Measurements from ENCODE around the gene CAMTA1. TPM values are rescaled to one million over a fixed set of nuclear protein-coding genes. Genes with fewer than 3 reads are reported as not detected.

The CAMTA1 gene
- total and polyA plus RNA-seq, 9 of the 15 experiments (the other 6 are each of a cell fraction or from before 2014, with no cell fraction given) = 43.9 to 161 (median 65.9) TPM

DNA sequence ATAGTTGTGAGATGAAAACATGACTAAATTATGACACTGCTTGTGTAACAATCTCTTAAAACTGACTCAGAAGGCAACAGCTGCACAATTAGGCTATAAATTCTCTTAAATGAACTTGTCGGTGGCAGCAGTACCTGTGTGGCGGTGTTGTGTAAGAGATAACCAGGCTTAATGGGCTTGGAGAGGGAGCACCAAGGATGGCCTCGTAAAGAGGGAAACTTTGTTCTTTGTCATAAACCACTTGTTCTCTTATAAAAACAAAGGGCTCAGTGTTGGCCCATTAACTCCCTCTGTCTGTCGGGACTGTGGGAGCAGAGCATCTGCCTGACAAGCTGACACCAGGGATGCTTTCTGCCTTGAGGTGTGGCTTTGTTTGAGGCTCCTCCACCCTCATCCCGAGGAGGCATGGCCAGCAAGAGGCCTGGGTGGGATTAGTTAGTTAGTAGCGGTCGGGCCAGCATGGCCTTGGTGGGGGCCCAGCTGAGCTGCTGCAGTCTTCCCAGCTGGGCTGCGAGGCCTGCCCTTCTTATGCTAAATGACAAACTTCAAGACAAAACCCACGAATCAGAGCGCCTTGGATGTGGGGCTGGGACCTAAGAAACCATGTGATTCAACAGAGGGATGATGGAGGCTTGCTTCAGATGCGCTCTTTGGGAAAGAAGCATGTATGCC is 171.4 kb downstream of the CAMTA1 start (continued):
- TF ChIP-seq U2AF1 (optimal IDR thresholded peaks at IDR 0.05; ENCODE audit: low read depth, low read length) (no peak), MEIS2 (IDR thresholded peaks at IDR 0.05; ENCODE audit: partially characterized antibody) (peak; percentile 70), C11orf30 (IDR thresholded peaks at IDR 0.05; ENCODE audit: low read depth) (no peak), TEAD1 (CRISPR knock-in tag; IDR thresholded peaks at IDR 0.05) (no peak), POLR2AphosphoS5 (IDR thresholded peaks at IDR 0.05; ENCODE audit: control insufficient read depth, insufficient read depth, low read depth, low read length) (no peak), ZNF23 (CRISPR knock-in tag; IDR thresholded peaks at IDR 0.05) (no peak)
- TF ChIP-seq, protein P1, sequence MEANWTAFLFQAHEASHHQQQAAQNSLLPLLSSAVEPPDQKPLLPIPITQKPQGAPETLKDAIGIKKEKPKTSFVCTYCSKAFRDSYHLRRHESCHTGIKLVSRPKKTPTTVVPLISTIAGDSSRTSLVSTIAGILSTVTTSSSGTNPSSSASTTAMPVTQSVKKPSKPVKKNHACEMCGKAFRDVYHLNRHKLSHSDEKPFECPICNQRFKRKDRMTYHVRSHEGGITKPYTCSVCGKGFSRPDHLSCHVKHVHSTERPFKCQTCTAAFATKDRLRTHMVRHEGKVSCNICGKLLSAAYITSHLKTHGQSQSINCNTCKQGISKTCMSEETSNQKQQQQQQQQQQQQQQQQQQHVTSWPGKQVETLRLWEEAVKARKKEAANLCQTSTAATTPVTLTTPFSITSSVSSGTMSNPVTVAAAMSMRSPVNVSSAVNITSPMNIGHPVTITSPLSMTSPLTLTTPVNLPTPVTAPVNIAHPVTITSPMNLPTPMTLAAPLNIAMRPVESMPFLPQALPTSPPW (CRISPR knock-in tag; IDR thresholded peaks at IDR 0.05) = no peak

GRCh38 chr1:6957341-6957740 is 172.1 kb downstream of the CAMTA1 start:
- Histone ChIP-seq H3K79me2 (ENCODE audit: control insufficient read depth, insufficient read depth, low read length) (no peaks in the 10 kb centered on the region), H3K9me3 (replicated peaks; ENCODE audit: control insufficient read depth, insufficient read depth, low read depth, low read length) (no peaks in the 10 kb centered on the region), H3K9me1 (ENCODE audit: control insufficient read depth, insufficient read depth, low read length) (no peaks in the 10 kb centered on the region), H3K9ac (ENCODE audit: insufficient read depth in 1 of 2, low read depth in 2 of 2, low read length in 2 of 2) (no peak overlapping the region), H4K20me1 (replicated peaks; ENCODE audit: control insufficient read depth, insufficient read depth, low read length) (peaks cover 12% of the 10 kb centered on the region), H3K36me3 (ENCODE audit: control insufficient read depth, insufficient read depth, low read length) (no peaks in the 10 kb centered on the region), H2AFZ (ENCODE audit: low read depth, low read length) (no peak overlapping the region), H3K4me3 (no peak overlapping the region), H3K27me3 (ENCODE audit: control insufficient read depth in 2 of 2, insufficient read depth in 2 of 2, low read length in 2 of 2) (peaks cover 43 to 81% of the 10 kb centered on the region in 2 experiments), H3K4me1 (replicated peaks in 1 of 2; ENCODE audit: control insufficient read depth in 2 of 2, insufficient read depth in 2 of 2, low read length in 2 of 2) (peaks cover 0 to 12% of the 10 kb centered on the region in 2 experiments; a peak in 4 of 5 replicates), H3K27ac (ENCODE audit: extremely low read depth, low read depth, low read length) (no peak overlapping the region), H3K4me2 (ENCODE audit: insufficient read depth, low read length) (no peak overlapping the region)
- in situ Hi-C loops (cut with MboI) (no loop called here), intact Hi-C loops (cut with micrococcal nuclease) (no loop called here)
- ATAC-seq = no peak
- ChIA-PET CTCF (ENCODE audit: low intra/inter-chr PET ratio) (no interaction called here), POLR2A (interaction anchor here (0.6 kb wide), 1 partner anchor 94 kb away, joined by 3 read pairs; no protein-coding TSS in a partner anchor)
- WGBS (ENCODE audit: insufficient coverage, low coverage, missing lambda C conversion rate) = 8% methylated on average over 5 of the region's 5 CpGs
- FAIRE-seq = no peak
- DNase-seq (ENCODE audit: extremely low read depth in 1 of 4, low spot score in 3 of 4) = no peak
- no peak for TF ChIP-seq NCOA4 (IDR thresholded peaks at IDR 0.05; ENCODE audit: partially characterized antibody)
- no TSS peak for BruUV-seq (replicated peaks)
